ENCODE data around the gene MELTF. TPM values are rescaled to one million over a fixed set of nuclear protein-coding genes. Genes with fewer than 3 reads are reported as not detected.

The MELTF gene
- total RNA-seq, 1 donor from 2014 or later = 5.0 TPM

DNA sequence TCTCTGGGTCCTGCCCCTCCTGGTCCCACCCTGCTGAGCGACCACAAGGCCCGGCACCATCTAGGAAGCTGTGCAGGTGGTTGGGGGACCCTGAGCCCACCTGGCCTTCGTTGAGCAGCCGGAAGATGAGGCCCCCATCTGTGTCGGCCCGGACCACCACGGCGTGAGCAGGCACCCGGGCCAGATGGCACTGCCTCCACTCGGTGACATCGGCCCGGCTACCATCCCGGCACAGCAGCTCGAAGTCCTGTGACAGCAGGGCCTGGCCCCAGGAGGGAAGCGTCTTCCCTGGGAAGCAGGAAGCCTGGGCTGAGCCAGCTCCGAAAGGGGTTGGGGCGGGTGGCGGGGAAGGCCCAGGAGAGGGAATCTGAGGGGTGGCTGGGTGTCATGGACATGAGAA lies 12.6 kb downstream of the MELTF start:
- TF ChIP-seq, protein P1, sequence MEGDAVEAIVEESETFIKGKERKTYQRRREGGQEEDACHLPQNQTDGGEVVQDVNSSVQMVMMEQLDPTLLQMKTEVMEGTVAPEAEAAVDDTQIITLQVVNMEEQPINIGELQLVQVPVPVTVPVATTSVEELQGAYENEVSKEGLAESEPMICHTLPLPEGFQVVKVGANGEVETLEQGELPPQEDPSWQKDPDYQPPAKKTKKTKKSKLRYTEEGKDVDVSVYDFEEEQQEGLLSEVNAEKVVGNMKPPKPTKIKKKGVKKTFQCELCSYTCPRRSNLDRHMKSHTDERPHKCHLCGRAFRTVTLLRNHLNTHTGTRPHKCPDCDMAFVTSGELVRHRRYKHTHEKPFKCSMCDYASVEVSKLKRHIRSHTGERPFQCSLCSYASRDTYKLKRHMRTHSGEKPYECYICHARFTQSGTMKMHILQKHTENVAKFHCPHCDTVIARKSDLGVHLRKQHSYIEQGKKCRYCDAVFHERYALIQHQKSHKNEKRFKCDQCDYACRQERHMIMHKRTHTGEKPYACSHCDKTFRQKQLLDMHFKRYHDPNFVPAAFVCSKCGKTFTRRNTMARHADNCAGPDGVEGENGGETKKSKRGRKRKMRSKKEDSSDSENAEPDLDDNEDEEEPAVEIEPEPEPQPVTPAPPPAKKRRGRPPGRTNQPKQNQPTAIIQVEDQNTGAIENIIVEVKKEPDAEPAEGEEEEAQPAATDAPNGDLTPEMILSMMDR (IDR thresholded peaks at IDR 0.05; ENCODE audit: unreplicated experiment) = no peak
- Mint-ChIP-seq H3K36me3 (ENCODE audit: insufficient read depth) (no peaks in the 10 kb centered on the region), H3K9me3 (ENCODE audit: low read depth) (no peaks in the 10 kb centered on the region), H3K4me3 (ENCODE audit: low read depth) (no peak overlapping the region), H3K27ac (no peak overlapping the region), H3K27me3 (peaks cover 32% of the 10 kb centered on the region), H3K4me1 (ENCODE audit: low read depth) (peaks cover 9% of the 10 kb centered on the region)
- no peak for DNase-seq (ENCODE audit: low spot score, unreplicated experiment)

DNA sequence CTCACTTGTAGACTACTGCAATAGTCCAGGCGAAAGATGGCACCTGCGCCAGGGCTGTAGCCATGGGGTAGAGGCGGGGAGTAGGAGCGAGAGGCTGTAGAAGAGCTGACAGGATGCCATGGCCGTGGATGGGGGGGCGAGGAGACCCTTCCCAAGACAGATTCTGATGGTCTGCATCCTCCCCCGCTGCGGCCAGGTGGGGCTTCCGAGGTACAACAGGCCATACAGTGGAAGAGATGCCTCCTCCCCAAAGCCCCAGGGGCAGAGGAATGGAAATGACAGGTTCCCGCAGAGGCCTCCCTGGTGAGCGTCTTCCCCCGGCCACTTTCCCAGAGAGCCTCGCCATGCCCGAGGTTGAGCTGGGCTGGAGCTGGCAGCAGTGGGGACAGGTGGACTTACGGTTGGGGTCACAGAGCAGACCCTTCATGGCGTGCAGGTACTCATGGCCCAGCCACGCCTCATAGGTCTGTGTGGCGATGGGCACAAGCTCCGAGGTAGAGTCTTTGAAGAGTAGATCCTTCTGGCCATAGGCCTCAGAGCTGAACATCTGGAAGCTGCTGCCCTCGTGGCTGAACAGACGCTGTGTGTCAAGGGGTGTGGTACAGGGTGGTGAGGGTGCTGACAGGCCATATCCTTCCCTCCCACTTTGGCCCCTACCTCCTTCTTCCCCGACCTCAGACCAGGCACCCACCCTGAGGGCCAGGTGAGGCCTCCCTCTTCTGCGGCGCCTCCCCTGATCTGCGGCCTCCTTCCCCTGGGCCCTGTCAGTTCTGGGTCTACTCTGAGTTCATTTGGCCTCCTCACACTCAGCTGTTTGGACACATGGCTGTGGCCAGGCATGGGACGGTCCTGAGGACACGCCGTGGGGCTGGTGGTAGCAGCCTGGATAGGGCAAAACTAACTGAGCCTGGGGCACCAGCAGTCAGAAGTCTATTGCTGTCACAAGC lies 13.6 kb downstream of the MELTF start:
- DNase-seq (ENCODE audit: low spot score, unreplicated experiment) = no peak
- H3K4me1 Mint-ChIP-seq (ENCODE audit: low read depth) = peaks cover 7% of the 10 kb centered on the region
- H3K27ac Mint-ChIP-seq = peak overlapping the region; percentile 67
- H3K36me3 Mint-ChIP-seq (ENCODE audit: insufficient read depth) = no peaks in the 10 kb centered on the region
- H3K4me3 Mint-ChIP-seq (ENCODE audit: low read depth) = no peak overlapping the region
- TF ChIP-seq, protein P1 (IDR thresholded peaks at IDR 0.05; ENCODE audit: unreplicated experiment) = no peak
- H3K27me3 Mint-ChIP-seq = peaks cover 25% of the 10 kb centered on the region
- no peaks in the 10 kb centered on the region for H3K9me3 Mint-ChIP-seq (ENCODE audit: low read depth)

DNA sequence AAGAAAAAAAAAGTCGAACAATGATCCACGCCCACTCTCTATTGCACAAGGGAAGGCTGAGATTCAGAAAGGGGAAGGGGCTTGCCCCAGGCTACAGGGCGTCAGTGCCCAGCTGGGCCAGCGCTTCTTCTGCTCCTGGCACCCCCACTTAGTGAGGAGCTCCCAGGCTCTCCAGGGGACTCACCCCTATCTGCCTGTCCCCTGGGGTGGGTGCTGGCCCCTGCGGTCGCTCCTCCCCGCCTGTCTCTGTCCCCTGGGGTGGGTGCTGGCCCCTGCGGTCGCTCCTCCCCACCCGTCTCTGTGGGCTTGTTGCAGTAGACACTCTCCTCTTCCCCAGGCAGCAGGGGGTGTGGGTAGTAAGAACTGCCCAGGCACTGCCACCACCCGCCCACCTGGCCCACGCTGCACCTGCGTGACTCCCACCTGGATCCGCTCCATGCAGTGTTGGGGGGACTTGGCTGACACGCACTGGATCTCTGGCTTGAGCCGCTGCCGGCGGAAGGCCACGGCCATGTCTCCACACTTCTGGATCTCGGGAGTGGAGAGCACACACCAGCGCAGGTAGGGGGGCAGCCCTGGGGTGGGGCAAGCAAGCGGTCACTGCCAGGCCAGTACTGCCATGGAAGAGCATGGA lies 14.6 kb downstream of the MELTF start:
- no peak overlapping the region for H3K27ac Mint-ChIP-seq
- H3K4me1 Mint-ChIP-seq (ENCODE audit: low read depth) = peaks cover 7% of the 10 kb centered on the region
- no peaks in the 10 kb centered on the region for H3K36me3 Mint-ChIP-seq (ENCODE audit: insufficient read depth)
- no peak for DNase-seq (ENCODE audit: low spot score, unreplicated experiment)
- no peak overlapping the region for H3K4me3 Mint-ChIP-seq (ENCODE audit: low read depth)
- TF ChIP-seq, protein P1 (IDR thresholded peaks at IDR 0.05; ENCODE audit: unreplicated experiment) = no peak
- peaks cover 22% of the 10 kb centered on the region for H3K27me3 Mint-ChIP-seq
- H3K9me3 Mint-ChIP-seq (ENCODE audit: low read depth) = no peaks in the 10 kb centered on the region

DNA sequence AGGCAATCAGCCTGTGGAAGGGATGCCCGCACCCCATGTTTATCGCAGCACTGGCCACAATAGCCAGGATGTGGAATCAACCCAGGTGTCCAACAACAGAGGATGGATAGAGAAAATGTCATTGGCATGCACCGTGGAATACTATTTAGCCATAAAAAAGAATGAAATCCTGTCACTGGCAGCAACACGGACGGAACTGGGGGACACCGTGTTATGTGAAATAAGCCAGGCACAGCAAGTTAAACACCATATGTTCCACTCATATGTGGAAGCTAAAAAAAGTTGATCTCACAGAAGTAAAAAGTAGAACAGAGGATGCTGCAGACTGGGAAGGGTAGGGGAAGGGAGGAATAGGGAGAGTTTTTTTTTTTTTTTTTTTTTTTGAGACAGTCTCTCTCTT lies 15.6 kb downstream of the MELTF start:
- H3K27ac Mint-ChIP-seq = no peak overlapping the region
- H3K9me3 Mint-ChIP-seq (ENCODE audit: low read depth) = no peaks in the 10 kb centered on the region
- no peak overlapping the region for H3K4me3 Mint-ChIP-seq (ENCODE audit: low read depth)
- H3K4me1 Mint-ChIP-seq (ENCODE audit: low read depth) = peaks cover 3% of the 10 kb centered on the region
- peaks cover 13% of the 10 kb centered on the region for H3K27me3 Mint-ChIP-seq
- DNase-seq (ENCODE audit: low spot score, unreplicated experiment) = no peak
- TF ChIP-seq, protein P1 (IDR thresholded peaks at IDR 0.05; ENCODE audit: unreplicated experiment) = no peak
- no peaks in the 10 kb centered on the region for H3K36me3 Mint-ChIP-seq (ENCODE audit: insufficient read depth)

DNA sequence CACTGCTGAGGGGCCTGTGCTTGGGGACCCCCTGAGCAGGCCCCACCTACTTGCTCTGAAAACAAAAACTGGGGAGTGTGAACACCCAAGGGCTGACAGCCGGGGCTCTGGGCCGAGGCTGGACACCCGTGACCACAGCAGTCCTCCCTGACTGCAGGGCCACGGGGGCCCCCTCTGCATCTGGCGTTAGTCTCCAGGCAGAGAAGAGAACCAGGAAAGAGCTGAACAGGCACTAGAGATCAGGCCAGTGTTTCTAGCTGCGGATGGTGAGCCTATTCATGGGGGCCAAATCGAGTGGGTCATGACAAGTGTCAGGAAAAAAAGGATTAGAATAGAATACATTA lies 17.1 kb downstream of the MELTF start:
- Mint-ChIP-seq H3K4me3 (ENCODE audit: low read depth) (no peak overlapping the region), H3K36me3 (ENCODE audit: insufficient read depth) (no peaks in the 10 kb centered on the region), H3K27me3 (peaks cover 7% of the 10 kb centered on the region), H3K27ac (no peak overlapping the region), H3K4me1 (ENCODE audit: low read depth) (no peaks in the 10 kb centered on the region), H3K9me3 (ENCODE audit: low read depth) (no peaks in the 10 kb centered on the region)
- no peak for DNase-seq (ENCODE audit: low spot score, unreplicated experiment)
- TF ChIP-seq, protein P1 (IDR thresholded peaks at IDR 0.05; ENCODE audit: unreplicated experiment) = no peak
